ENCODE results near the gene COCH.

GRCh38 chr14:30854492-30854891 is 19.9 kb upstream of the COCH start:
- TF ChIP-seq CTCF (conservative IDR thresholded peaks at IDR 0.05; ENCODE audit: low read depth, low read length) (no peak), EZH2 (IDR thresholded peaks at IDR 0.05; ENCODE audit: borderline replicate concordance, low read depth, low read length, poor library complexity, severe bottlenecking) (no peak)
